ENCODE results near the gene ALDH2.
"Not testable (repeated sequence)": the region's sequence is repeated elsewhere in the genome, so short reads cannot be mapped to it uniquely, and the experiment has no call there.

Gene ALDH2

DNA sequence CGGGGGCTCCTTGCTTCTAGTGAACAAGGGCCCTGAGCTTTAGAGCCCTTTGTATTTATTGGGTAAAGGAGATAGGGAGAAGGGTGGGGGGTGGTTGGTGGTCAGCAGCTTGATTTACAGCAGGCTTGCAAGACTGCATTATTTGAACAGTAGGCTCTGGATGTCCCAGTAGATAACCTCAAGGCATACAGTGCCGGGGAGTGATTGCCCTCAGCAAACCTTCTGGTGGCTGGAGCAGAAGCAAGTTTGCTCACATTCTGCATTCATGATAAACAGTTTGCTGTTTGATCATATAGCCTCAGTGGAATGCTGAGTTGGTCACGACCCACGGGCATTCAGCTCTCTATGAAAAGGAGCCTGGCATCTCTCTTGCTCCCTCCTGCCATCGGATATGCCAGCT lies 58.8 kb downstream of the ALDH2 start:
- Mint-ChIP-seq H3K36me3 (no peaks in the 10 kb centered on the region), H3K4me1 (no peaks in the 10 kb centered on the region), H3K27me3 (peaks cover 2% of the 10 kb centered on the region), H3K4me3 (no peak overlapping the region), H3K27ac (no peak overlapping the region), H3K9me3 (no peaks in the 10 kb centered on the region)

- Mint-ChIP-seq H3K27ac (no peak overlapping the region), H3K36me3 (no peaks in the 10 kb centered on the region), H3K9me3 (no peaks in the 10 kb centered on the region), H3K4me3 (no peak overlapping the region), H3K4me1 (no peaks in the 10 kb centered on the region), H3K27me3 (peaks cover 2% of the 10 kb centered on the region)
These were observed 59.6 kb downstream of the ALDH2 start for GRCh38 chr12:111826316-111826715.

- H3K27ac Mint-ChIP-seq = no peak overlapping the region
These were observed 60.3 kb downstream of the ALDH2 start for GRCh38 chr12:111826992-111827391.

DNA sequence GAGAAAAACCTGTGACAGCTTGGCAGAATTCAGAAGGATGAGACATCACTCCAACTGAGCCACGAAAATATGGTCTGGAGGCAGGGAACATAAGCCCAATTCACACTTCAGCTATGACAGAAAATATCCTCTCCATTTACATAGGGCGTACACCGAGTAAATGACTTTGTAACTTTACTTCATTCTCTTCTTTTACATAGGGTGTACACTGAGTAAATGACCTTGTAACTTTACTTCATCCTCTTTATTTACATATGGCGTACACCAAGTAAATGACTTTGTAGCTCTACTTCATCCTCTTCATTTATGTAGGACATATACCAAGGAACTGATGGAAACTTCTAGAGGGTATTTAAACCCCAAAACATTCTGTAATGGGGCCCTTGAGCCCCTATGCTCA lies 61.2 kb downstream of the ALDH2 start:
- Mint-ChIP-seq H3K4me3 (no peak overlapping the region), H3K4me1 (no peaks in the 10 kb centered on the region), H3K27me3 (peaks cover 1% of the 10 kb centered on the region), H3K9me3 (no peaks in the 10 kb centered on the region), H3K36me3 (peaks cover 3% of the 10 kb centered on the region), H3K27ac (no peak overlapping the region)

More at GRCh38 chr12:111826992-111827391, 60.3 kb downstream of the ALDH2 start:
- H3K36me3 Mint-ChIP-seq = no peaks in the 10 kb centered on the region
- no peaks in the 10 kb centered on the region for H3K4me1 Mint-ChIP-seq
- H3K9me3 Mint-ChIP-seq = no peaks in the 10 kb centered on the region
- no peak overlapping the region for H3K4me3 Mint-ChIP-seq
- H3K27me3 Mint-ChIP-seq = peaks cover 2% of the 10 kb centered on the region

- Mint-ChIP-seq H3K36me3 (peaks cover 3% of the 10 kb centered on the region), H3K27ac (no peak overlapping the region), H3K9me3 (no peaks in the 10 kb centered on the region), H3K4me3 (no peak overlapping the region), H3K27me3 (peaks cover 1% of the 10 kb centered on the region), H3K4me1 (no peaks in the 10 kb centered on the region)
These were observed 61.7 kb downstream of the ALDH2 start for GRCh38 chr12:111828338-111828979.

DNA sequence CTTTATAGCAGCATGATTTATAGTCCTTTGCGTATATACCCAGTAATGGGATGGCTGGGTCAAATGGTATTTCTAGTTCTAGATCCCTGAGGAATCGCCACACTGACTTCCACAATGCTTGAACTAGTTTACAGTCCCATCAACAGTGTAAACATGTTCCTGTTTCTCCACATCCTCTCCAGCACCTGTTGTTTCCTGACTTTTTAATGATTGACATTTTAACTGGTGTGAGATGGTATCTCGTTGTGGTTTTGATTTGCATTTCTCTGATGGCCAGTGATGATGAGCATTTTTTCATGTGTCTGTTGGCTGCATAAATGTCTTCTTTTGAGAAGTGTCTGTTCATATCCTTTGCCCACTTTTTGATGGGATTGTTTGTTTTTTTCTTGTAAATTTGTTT lies 62.9 kb downstream of the ALDH2 start:
- not testable (repeated sequence) for H3K36me3 Mint-ChIP-seq, H3K27ac Mint-ChIP-seq, H3K9me3 Mint-ChIP-seq, H3K4me1 Mint-ChIP-seq, H3K27me3 Mint-ChIP-seq, H3K4me3 Mint-ChIP-seq

GRCh38 chr12:111834740-111835386 lies 68.1 kb downstream of the ALDH2 start:
- H3K27ac Mint-ChIP-seq, H3K27me3 Mint-ChIP-seq, H3K9me3 Mint-ChIP-seq: not testable (repeated sequence)
- H3K36me3 Mint-ChIP-seq = peaks cover 12% of the 10 kb centered on the region
- H3K4me1 Mint-ChIP-seq = peaks cover 32% of the 10 kb centered on the region
- H3K4me3 Mint-ChIP-seq = peak overlapping the region; percentile 39

GRCh38 chr12:111835531-111836181 lies 68.9 kb downstream of the ALDH2 start:
- H3K4me3 Mint-ChIP-seq, H3K9me3 Mint-ChIP-seq, H3K27me3 Mint-ChIP-seq, H3K27ac Mint-ChIP-seq: not testable (repeated sequence)
- Mint-ChIP-seq H3K4me1 (peaks cover 40% of the 10 kb centered on the region), H3K36me3 (peaks cover 18% of the 10 kb centered on the region)

- H3K27me3 Mint-ChIP-seq = no peaks in the 10 kb centered on the region
- H3K9me3 Mint-ChIP-seq = no peaks in the 10 kb centered on the region
- H3K36me3 Mint-ChIP-seq = peaks cover 21% of the 10 kb centered on the region
- peaks cover 49% of the 10 kb centered on the region for H3K4me1 Mint-ChIP-seq
- no peak overlapping the region for H3K27ac Mint-ChIP-seq
- H3K4me3 Mint-ChIP-seq = no peak overlapping the region
These were observed 71.6 kb downstream of the ALDH2 start for GRCh38 chr12:111838353-111838752.

- Mint-ChIP-seq H3K27me3 (no peaks in the 10 kb centered on the region), H3K4me1 (peaks cover 57% of the 10 kb centered on the region), H3K36me3 (peaks cover 25% of the 10 kb centered on the region), H3K27ac (peak overlapping the region; percentile 100), H3K4me3 (peak overlapping the region; percentile 100), H3K9me3 (no peaks in the 10 kb centered on the region)
These were observed 74.1 kb downstream of the ALDH2 start for GRCh38 chr12:111840807-111841206.

DNA sequence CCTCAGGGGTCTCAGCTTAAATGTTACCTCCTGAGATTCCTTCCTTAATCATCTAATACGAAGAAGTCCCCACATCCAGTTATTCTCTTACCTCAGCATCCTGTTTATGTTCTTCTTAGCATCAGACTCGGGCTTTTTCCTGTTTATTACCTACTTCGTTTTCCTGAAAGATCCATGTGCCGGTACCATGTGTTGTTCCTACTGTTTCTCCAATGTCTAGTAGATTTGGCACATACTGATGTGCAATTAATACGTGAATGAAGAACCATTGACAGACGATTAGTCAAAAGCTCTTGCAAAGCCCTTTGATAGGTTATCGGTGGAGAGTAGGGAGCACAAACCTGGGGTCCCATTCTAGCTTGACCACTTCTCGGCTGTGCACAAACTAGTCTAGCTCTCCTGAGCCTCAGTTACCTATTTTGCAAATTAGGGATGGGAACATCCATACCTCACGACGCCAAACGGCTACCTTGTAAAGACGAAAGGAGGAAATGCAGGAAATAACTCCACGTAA lies 74.6 kb downstream of the ALDH2 start:
- H3K27me3 Mint-ChIP-seq = no peaks in the 10 kb centered on the region
- H3K36me3 Mint-ChIP-seq = peaks cover 25% of the 10 kb centered on the region
- peak overlapping the region; percentile 100 for H3K4me3 Mint-ChIP-seq
- H3K4me1 Mint-ChIP-seq = peaks cover 59% of the 10 kb centered on the region
- no peaks in the 10 kb centered on the region for H3K9me3 Mint-ChIP-seq
- H3K27ac Mint-ChIP-seq = peak overlapping the region; percentile 100

DNA sequence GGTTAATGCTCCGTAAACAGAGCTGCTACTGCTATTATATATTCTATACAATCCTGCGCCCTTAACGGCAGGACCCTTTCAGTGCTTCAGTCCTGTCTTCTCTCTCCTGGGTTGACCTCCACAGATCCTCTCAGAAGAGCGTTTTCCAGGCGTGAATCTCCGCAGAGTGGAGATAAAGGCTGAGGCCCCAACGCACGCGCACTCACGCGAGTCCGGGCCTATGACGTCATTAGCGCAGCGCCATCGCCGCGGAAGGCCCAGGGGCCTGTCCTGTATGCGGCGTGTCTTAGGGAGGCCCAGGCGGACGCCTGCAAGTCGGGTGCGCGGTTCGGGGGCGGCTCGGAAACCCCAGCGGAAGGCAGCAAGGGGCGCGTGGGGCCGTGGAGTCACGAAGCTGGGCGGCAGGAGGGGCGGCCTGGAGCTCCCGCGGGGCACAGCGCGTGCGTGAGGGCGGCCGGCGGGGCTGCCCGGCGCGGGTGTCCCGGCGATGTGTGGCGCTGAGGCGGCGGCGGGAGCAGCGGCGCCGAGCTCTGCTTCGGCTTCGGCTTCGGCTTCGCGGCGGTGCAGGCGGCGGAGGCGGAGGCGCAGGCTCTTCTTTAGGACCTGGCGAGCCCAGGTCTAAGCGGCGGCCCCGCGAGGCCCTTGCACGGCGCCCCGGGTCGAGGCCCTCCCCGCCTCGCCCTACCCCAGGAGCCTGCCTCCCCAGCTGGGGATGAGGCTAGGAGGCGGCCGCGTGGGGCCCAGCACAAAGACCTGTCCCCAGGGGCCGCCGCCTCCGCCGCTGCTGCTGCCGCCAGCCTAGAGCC lies 75.2 kb downstream of the ALDH2 start, which contains the start of gene MAPKAPK5:
Gene MAPKAPK5 (plus strand): TSS at position 479 of the 806 bp plus-strand sequence. CDS start 506 bp downstream, outside the sequence.
- Mint-ChIP-seq H3K9me3 (no peaks in the 10 kb centered on the region), H3K27me3 (no peaks in the 10 kb centered on the region), H3K4me3 (peak within 1 kb of the TSS; percentile 100), H3K4me1 (peaks cover 61% of the 10 kb centered on the region), H3K27ac (peak within 1 kb of the TSS; percentile 100), H3K36me3 (peaks cover 25% of the 10 kb centered on the region)

- H3K27me3 Mint-ChIP-seq = no peaks in the 10 kb centered on the region
- peak overlapping the region; percentile 96 for H3K27ac Mint-ChIP-seq
- peaks cover 64% of the 10 kb centered on the region for H3K4me1 Mint-ChIP-seq
- H3K36me3 Mint-ChIP-seq = peaks cover 25% of the 10 kb centered on the region
- H3K9me3 Mint-ChIP-seq = no peaks in the 10 kb centered on the region
- H3K4me3 Mint-ChIP-seq = peak overlapping the region; percentile 94
These were observed 76.0 kb downstream of the ALDH2 start for GRCh38 chr12:111842556-111843396.

DNA sequence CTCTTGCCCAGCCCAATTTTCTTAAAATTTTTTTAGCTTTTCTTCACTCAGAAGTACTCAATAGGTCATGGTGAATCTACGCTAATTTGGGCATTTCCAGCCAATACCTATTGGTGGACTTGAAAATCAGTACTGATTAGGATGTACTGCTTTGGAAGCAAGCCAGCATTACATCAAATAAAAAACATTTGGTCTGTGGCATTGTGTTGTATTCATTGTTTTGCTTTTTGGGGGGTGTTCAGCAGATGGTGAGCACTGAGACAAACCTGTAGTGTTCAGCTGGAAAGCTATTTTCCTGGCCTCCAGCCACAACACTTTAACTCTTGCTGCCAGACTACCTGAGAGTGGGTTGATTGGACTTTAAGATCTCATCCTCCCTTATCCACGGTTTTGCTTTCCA lies 79.3 kb downstream of the ALDH2 start:
- Mint-ChIP-seq H3K36me3 (peaks cover 15% of the 10 kb centered on the region), H3K4me1 (peaks cover 53% of the 10 kb centered on the region), H3K27ac (no peak overlapping the region), H3K9me3 (no peaks in the 10 kb centered on the region), H3K4me3 (no peak overlapping the region), H3K27me3 (no peaks in the 10 kb centered on the region)

- Mint-ChIP-seq H3K27me3 (no peaks in the 10 kb centered on the region), H3K27ac (no peak overlapping the region), H3K4me1 (peaks cover 54% of the 10 kb centered on the region), H3K9me3 (no peaks in the 10 kb centered on the region), H3K4me3 (no peak overlapping the region), H3K36me3 (peaks cover 18% of the 10 kb centered on the region)
These were observed 83.8 kb downstream of the ALDH2 start for GRCh38 chr12:111850526-111850925.
